GM12873 (cell line): ENCODE data around the gene SLC35F4.

Experiments used
- CTCF ChIP-seq: IDR thresholded peaks from 2 replicates; pipeline ENCODE4 v1.5.1; 2012; ENCODE audit warnings: low read depth, mild to moderate bottlenecking, moderate library complexity, low read length, control low read depth; ENCODE audit not compliant: insufficient read depth; ENCODE audit errors: missing control alignments

Gene SLC35F4

DNA sequence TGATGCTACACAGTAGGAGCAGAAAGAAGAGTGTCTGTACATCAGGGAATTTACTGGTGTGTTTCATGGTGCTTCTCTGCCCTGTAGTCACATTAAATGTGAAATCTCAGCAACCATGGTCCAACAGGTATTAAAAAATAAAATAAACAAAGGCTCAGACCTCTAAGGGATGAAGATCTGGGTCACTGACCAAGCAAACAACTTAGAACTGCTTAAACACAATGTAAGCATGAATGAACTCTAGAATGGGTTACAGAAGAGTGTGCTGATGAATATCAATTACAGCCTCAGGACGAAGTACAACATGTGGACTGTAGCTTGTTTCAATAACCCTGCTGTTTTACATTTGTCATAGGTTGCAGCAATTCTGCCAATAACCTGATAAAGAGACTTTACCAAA lies 47.4 kb downstream of the SLC35F4 start:
- TF ChIP-seq CTCF: no peak

- TF ChIP-seq CTCF: no peak
Measured at GRCh38 chr14:57816568-57817284, 49.2 kb downstream of the SLC35F4 start.

GRCh38 chr14:57814726-57815125 lies 51.2 kb downstream of the SLC35F4 start:
- no peak for TF ChIP-seq CTCF

DNA sequence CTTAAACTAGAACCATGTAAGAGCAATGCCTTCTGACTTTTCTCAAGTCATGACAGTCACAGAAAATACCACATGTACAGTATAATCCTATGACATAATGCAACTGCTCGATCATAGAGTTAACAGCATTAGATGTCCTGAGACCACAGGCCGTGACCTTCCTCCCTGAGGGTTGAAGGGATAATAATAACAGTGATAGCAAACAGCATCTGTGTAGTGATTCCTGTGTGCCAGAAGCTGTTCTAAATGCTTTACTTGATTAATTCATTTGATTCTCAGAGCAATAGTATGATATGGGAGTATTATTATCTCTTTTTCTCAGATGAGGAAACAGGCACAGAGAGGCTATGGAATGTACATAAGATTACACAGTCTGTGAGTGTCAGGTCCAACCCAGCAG lies 53.2 kb downstream of the SLC35F4 start:
- no peak for TF ChIP-seq CTCF

- no peak for TF ChIP-seq CTCF
Measured at GRCh38 chr14:57811998-57812546, 53.8 kb downstream of the SLC35F4 start.

GRCh38 chr14:57809808-57810207 lies 56.1 kb downstream of the SLC35F4 start:
- no peak for TF ChIP-seq CTCF

DNA sequence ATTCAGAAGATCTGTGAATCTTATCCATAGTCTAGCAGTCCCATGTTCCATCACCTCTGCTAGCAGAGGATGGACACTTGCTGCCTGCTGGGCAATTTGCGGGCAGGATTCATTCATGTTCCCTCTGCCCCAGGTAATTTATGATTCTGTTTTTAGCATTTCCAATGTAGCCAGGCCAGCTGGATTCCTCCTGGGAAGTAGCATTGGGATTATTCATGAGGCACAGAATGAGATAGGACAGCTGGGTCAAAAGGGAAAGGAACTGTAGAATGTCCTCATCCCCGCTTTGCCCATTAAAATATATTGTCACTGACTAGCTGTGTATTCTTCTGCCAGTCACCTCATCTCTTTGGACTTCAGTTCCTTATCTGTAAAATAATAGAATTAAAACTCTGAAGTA lies 68.7 kb downstream of the SLC35F4 start:
- TF ChIP-seq CTCF: no peak
